ENCODE measurements around the gene MSH4. TPM values are rescaled to one million over a fixed set of nuclear protein-coding genes. Genes with fewer than 3 reads are reported as not detected.

Gene MSH4
- total RNA-seq, 1 donor from 2014 or later: 0.26 TPM

DNA sequence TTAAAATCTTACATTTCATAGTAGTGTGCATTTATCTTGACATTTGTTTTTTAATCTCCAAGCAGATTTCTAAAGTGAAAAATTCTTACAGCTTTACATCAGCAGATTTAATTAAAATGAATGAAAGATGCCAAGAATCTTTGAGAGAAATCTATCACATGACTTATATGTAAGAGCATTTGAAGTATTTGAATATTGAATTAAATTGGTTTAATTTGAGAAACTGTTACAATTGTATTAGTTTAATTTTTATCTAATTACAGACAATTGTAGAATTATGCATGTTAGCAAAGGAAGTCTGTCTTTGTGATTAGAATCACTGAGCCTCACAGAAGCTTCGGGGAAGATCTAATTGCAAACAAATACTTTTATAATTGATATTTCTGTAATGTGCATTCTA is 83.3 kb downstream of the MSH4 start:
- TF ChIP-seq, protein P1, sequence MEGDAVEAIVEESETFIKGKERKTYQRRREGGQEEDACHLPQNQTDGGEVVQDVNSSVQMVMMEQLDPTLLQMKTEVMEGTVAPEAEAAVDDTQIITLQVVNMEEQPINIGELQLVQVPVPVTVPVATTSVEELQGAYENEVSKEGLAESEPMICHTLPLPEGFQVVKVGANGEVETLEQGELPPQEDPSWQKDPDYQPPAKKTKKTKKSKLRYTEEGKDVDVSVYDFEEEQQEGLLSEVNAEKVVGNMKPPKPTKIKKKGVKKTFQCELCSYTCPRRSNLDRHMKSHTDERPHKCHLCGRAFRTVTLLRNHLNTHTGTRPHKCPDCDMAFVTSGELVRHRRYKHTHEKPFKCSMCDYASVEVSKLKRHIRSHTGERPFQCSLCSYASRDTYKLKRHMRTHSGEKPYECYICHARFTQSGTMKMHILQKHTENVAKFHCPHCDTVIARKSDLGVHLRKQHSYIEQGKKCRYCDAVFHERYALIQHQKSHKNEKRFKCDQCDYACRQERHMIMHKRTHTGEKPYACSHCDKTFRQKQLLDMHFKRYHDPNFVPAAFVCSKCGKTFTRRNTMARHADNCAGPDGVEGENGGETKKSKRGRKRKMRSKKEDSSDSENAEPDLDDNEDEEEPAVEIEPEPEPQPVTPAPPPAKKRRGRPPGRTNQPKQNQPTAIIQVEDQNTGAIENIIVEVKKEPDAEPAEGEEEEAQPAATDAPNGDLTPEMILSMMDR (IDR thresholded peaks at IDR 0.05; ENCODE audit: insufficient read depth, low read length, severe bottlenecking): no peak
- no peak overlapping the region for H3K4me3 ChIP-seq (ENCODE audit: low read depth, low read length)
- DNase-seq (ENCODE audit: low read depth) (no peak), FAIRE-seq (no peak)
- no peaks in the 10 kb centered on the region for H3K27me3 ChIP-seq (ENCODE audit: control insufficient read depth, insufficient read depth, low read length)
- H3K36me3 ChIP-seq (ENCODE audit: control insufficient read depth, insufficient read depth, low read length): no peaks in the 10 kb centered on the region

DNA sequence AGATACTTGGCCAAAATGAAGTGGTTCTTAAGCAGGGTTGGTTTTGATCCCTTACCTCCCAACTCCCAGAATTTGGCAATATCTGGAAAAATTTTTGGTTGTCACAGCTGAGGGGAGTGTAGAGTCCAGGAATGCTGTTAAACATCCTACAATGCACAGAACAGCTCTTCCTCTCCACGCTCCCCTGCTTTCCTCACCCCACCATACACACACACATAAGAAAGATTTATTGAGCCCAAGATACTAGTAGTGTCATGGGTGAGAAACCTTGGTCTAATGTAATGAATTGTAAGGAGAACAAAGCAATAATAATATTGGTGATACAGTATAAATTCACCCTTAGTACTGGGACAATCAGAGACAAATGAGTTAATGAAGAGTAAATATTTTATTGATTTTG is 87.8 kb downstream of the MSH4 start:
- no peaks in the 10 kb centered on the region for H3K36me3 ChIP-seq (ENCODE audit: control insufficient read depth, insufficient read depth, low read length)
- no peak overlapping the region for H3K4me3 ChIP-seq (ENCODE audit: low read depth, low read length)
- TF ChIP-seq, protein P1 (IDR thresholded peaks at IDR 0.05; ENCODE audit: insufficient read depth, low read length, severe bottlenecking): no peak
- DNase-seq (ENCODE audit: low read depth): no peak
- FAIRE-seq: no peak
- H3K27me3 ChIP-seq (ENCODE audit: control insufficient read depth, insufficient read depth, low read length): no peaks in the 10 kb centered on the region

DNA sequence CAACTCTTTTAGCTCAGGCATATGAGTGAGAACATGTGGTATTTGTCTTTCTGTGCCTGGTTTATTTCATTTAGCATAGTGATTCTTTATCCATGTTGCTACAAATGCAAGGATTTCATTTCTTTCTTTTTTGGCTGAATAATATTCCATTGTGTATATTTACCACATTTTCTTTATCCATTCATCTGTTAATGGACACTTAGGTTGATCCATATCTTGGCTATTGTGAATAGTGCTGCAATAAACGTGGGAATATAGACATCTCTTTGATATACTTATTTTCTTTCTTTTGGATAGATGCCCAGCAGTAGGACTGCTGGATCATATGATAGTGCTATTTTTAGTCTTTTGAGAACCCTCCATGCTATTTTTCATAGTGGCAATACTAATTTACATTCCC is 104.7 kb downstream of the MSH4 start:
- Histone ChIP-seq H3K27me3 (ENCODE audit: control insufficient read depth, insufficient read depth, low read length) (no peaks in the 10 kb centered on the region), H3K4me3 (ENCODE audit: low read depth, low read length) (no peak overlapping the region), H3K36me3 (ENCODE audit: control insufficient read depth, insufficient read depth, low read length) (no peaks in the 10 kb centered on the region)
- no peak for DNase-seq (ENCODE audit: low read depth)
- TF ChIP-seq, protein P1 (IDR thresholded peaks at IDR 0.05; ENCODE audit: insufficient read depth, low read length, severe bottlenecking): no peak
- FAIRE-seq: no peak

DNA sequence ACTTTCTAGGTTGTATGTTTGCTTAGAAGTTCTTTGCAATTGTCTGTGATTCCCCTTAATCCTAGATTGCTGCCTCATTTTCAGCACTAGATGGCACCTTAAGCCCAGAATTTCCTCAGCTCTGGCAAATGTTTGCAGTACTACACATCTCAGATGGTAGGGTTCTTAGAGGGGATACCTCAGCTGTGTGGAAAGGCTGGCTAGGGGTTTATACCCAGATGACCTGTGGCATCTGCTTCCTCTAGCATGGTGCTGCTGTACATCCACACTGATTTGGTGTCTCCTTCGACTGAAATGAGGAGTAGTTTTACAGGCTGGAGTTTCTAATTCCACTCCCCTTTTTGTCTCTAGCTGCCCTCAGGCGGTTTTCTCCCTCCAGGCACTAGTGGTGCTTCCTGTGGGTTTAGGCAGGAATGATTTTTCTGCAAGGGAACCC is 112.1 kb downstream of the MSH4 start:
- peak; percentile 75 for FAIRE-seq
- Histone ChIP-seq H3K36me3 (ENCODE audit: control insufficient read depth, insufficient read depth, low read length) (no peaks in the 10 kb centered on the region), H3K4me3 (ENCODE audit: low read depth, low read length) (no peak overlapping the region), H3K27me3 (ENCODE audit: control insufficient read depth, insufficient read depth, low read length) (no peaks in the 10 kb centered on the region)
- TF ChIP-seq, protein P1 (IDR thresholded peaks at IDR 0.05; ENCODE audit: insufficient read depth, low read length, severe bottlenecking): peak; percentile 49
- DNase-seq (ENCODE audit: low read depth): peak; percentile 55

DNA sequence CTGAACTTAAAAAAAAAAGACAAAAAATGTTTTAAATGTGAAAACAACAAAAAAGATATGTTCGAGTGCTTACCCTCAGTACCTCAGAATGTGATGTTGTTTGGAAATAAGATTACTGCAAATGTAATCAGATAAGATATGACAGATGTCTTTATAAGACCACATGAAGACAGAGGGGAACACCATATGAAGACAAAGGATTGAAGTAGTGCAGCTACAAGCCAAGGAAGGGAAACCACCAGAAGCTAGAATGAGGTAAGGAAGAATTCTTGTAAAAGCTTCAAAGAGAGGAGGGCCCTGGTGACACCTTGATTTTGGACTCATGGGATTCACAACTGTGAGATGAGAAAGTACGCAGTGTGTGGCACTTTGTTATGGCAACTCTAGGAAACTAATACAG is 120.2 kb downstream of the MSH4 start:
- FAIRE-seq (no peak), DNase-seq (ENCODE audit: low read depth) (no peak)
- no peak overlapping the region for H3K4me3 ChIP-seq (ENCODE audit: low read depth, low read length)
- TF ChIP-seq, protein P1 (IDR thresholded peaks at IDR 0.05; ENCODE audit: insufficient read depth, low read length, severe bottlenecking): no peak
- no peaks in the 10 kb centered on the region for H3K36me3 ChIP-seq (ENCODE audit: control insufficient read depth, insufficient read depth, low read length)
- H3K27me3 ChIP-seq (ENCODE audit: control insufficient read depth, insufficient read depth, low read length): no peaks in the 10 kb centered on the region

DNA sequence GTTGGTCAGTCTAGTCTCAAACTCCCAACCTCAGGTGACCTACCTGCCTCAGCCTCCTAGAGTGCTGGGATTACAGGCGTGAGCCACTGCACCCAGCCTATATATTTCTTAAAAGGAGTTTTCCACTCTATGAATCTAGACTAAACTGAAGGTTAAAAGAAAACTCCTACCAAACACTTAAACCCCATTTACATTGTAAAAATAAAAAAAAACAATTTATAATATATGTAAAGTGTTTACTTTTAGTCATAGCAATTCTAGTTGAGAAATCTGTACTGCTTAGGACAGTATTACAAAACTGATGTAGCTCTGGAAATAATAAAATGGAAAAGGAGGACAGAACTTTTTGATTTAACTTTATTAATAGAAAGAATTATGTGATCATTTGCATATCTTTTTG is 126.0 kb downstream of the MSH4 start:
- H3K4me3 ChIP-seq (ENCODE audit: low read depth, low read length): no peak overlapping the region
- FAIRE-seq: no peak
- no peaks in the 10 kb centered on the region for H3K27me3 ChIP-seq (ENCODE audit: control insufficient read depth, insufficient read depth, low read length)
- DNase-seq (ENCODE audit: low read depth): no peak
- no peaks in the 10 kb centered on the region for H3K36me3 ChIP-seq (ENCODE audit: control insufficient read depth, insufficient read depth, low read length)
- TF ChIP-seq, protein P1 (IDR thresholded peaks at IDR 0.05; ENCODE audit: insufficient read depth, low read length, severe bottlenecking): no peak

All from bronchial epithelial cell (primary cell).